GM12891 (cell line): ENCODE results near the gene NGEF.

Experiments
- POLR2A ChIP-seq: IDR thresholded peaks from 2 replicates; pipeline ENCODE4 v1.6.1; 2011; ENCODE audit warnings: low read depth, low read length, control low read depth
- POLR2AphosphoS5 ChIP-seq: IDR thresholded peaks from 2 replicates; pipeline ENCODE4 v1.6.1; 2011; ENCODE audit warnings: low read depth, low read length, control low read depth
- SPI1 ChIP-seq: IDR thresholded peaks from 2 replicates; pipeline ENCODE4 v1.6.1; 2011; ENCODE audit warnings: low read depth, low read length, control low read depth
- TAF1 ChIP-seq: IDR thresholded peaks from 2 replicates; pipeline ENCODE4 v1.6.1; 2011; ENCODE audit warnings: low read depth, low read length, control low read depth

GRCh38 chr2:232924433-232924832 lies 88.6 kb downstream of the NGEF start:
- TF ChIP-seq POLR2A (no peak), POLR2AphosphoS5 (no peak), TAF1 (no peak), SPI1 (no peak)
